Calu3 (cell line): Measurements from ENCODE around the gene OR1E2. TPM values are rescaled to one million over a fixed set of nuclear protein-coding genes. Genes with fewer than 3 reads are reported as not detected.
"Not testable (repeated sequence)": the region's sequence is repeated elsewhere in the genome, so short reads cannot be mapped to it uniquely, and the experiment has no call there.

Experiments
- BruUV-seq: library from RNA; stranded (reverse); fragments of 400-500 nt; replicated peaks from 2 replicates; lab custom pipeline; 2021; lab: Mats Ljungman, UMichigan
- CTCF ChIA-PET: fragments of 300-600 bp; sonication (Branson Sonifier 250); formaldehyde crosslinking; loops from one replicate; lab custom pipeline; 2022; ENCODE audit warnings: antibody characterized with exemption; lab: Charles Lee
- DNase-seq: peaks from one replicate; pipeline ENCODE4 v3.0.0; 2022
- H3K27ac Mint-ChIP-seq: one replicate; pipeline ENCODE4 v1.8.0; 2022; ENCODE audit warnings: mixed read lengths; ENCODE audit not compliant: unreplicated experiment
- H3K27me3 Mint-ChIP-seq: one replicate; pipeline ENCODE4 v1.8.0; 2022; ENCODE audit warnings: mixed read lengths; ENCODE audit not compliant: unreplicated experiment
- H3K36me3 Mint-ChIP-seq: one replicate; pipeline ENCODE4 v1.8.0; 2022; ENCODE audit warnings: mild to moderate bottlenecking, moderate library complexity, mixed read lengths; ENCODE audit not compliant: insufficient read depth, unreplicated experiment
- H3K4me1 Mint-ChIP-seq: one replicate; pipeline ENCODE4 v1.8.0; 2022; ENCODE audit warnings: mild to moderate bottlenecking, low read depth, mixed read lengths; ENCODE audit not compliant: unreplicated experiment
- H3K4me3 Mint-ChIP-seq: one replicate; pipeline ENCODE4 v1.8.0; 2022; ENCODE audit warnings: mild to moderate bottlenecking, low read depth, moderate library complexity, mixed read lengths; ENCODE audit not compliant: unreplicated experiment
- H3K9me3 Mint-ChIP-seq: one replicate; pipeline ENCODE4 v1.8.0; 2022; ENCODE audit warnings: low read depth, mixed read lengths; ENCODE audit not compliant: unreplicated experiment
- intact Hi-C: fragments of 100-400 bp; cut with micrococcal nuclease; formaldehyde crosslinking; loops from one replicate; pipeline ENCODE4 v1.10.0; 2022; ENCODE audit not compliant: unreplicated experiment
- total RNA-seq: library from RNA; stranded (reverse); gene quantifications from 2 replicates; pipeline ENCODE4 v1.2.3, GENCODE V29; 2022
- TF ChIP-seq, protein P1 (sequence below): fragments of 200-600 bp; IDR thresholded peaks from one replicate; pipeline ENCODE4 v1.8.0; 2022; ENCODE audit warnings: antibody characterized with exemption; ENCODE audit not compliant: unreplicated experiment

The OR1E2 gene
- total RNA-seq, 1 experiment from 2014 or later, result not detected

DNA sequence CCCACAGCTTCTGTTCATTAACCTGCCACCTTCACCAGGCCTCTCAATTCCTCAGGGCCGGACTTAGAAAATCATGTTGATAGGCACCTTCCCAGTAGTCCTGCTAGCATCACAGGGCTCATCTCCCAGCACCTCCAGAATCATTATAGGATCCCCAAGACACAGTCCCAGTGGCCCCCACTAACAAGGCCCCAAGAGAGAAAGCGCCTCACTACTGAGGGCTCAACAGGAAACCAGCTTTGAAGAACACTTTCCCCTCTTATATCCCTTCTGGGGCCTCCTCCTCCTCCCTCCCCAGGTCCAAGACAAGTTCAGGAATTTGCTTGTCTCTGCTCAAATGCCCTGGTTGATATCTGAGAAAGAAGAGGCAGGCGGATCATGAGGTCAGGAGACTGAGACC lies 22.6 kb downstream of the OR1E2 start, which contains the start of gene OR3A3:
Gene OR3A3, plus strand, starts transcription at position 301 of the 400 bp plus-strand sequence.
- TF ChIP-seq, protein P1, sequence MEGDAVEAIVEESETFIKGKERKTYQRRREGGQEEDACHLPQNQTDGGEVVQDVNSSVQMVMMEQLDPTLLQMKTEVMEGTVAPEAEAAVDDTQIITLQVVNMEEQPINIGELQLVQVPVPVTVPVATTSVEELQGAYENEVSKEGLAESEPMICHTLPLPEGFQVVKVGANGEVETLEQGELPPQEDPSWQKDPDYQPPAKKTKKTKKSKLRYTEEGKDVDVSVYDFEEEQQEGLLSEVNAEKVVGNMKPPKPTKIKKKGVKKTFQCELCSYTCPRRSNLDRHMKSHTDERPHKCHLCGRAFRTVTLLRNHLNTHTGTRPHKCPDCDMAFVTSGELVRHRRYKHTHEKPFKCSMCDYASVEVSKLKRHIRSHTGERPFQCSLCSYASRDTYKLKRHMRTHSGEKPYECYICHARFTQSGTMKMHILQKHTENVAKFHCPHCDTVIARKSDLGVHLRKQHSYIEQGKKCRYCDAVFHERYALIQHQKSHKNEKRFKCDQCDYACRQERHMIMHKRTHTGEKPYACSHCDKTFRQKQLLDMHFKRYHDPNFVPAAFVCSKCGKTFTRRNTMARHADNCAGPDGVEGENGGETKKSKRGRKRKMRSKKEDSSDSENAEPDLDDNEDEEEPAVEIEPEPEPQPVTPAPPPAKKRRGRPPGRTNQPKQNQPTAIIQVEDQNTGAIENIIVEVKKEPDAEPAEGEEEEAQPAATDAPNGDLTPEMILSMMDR, result no peak
- Mint-ChIP-seq H3K4me1 (no peaks in the 10 kb centered on the region), H3K36me3 (no peaks in the 10 kb centered on the region), H3K4me3 (no peak within 1 kb of the TSS), H3K27me3 (no peaks in the 10 kb centered on the region), H3K9me3 (peaks cover 4% of the 10 kb centered on the region), H3K27ac (no peak within 1 kb of the TSS)
- intact Hi-C loops, result no loop called here
- CTCF ChIA-PET, result interaction anchor here (0.5 kb wide), 1 partner anchor 797 kb away, joined by 4 read pairs; no protein-coding TSS in a partner anchor
- no peak for DNase-seq
- no TSS peak for BruUV-seq

DNA sequence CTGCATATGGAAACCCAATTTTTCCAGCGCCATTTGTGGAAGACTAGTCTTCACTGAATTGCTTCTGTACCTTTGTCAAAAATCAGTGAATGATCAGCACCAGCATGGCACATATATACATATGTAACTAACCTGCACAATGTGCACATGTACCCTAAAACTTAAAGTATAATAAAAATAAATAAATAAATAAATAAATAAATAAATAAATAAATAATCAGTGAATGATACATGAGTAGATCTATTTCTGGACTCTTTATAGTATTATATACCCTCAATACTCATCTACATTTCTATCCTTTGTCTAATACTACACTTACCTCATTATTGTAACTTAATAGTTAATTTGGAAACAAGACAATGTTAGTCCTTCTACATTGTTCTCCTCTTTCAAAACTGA lies 29.8 kb downstream of the OR1E2 start:
- H3K4me3 Mint-ChIP-seq, DNase-seq, BruUV-seq, H3K4me1 Mint-ChIP-seq, H3K27ac Mint-ChIP-seq, H3K36me3 Mint-ChIP-seq, intact Hi-C loops, H3K9me3 Mint-ChIP-seq, CTCF ChIA-PET: not testable (repeated sequence)
- peaks cover 32% of the 10 kb centered on the region for H3K27me3 Mint-ChIP-seq

DNA sequence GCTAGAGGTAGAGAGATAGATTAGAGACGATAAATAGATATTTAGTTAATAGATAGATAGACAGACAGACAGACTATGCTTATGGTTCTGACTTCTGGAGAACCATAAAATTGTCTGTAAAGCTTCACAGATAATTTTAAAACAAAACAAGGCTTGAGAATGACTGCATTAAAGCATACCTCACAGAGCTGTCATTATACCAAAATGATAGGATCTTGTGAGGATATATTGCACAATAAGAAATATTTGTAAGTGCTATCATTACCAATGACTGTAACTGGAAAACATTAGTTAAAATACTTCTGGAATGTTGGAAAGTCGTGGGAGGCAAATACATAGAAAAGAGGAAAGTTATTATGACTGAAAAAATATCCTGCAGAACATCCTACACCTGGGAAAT lies 31.9 kb downstream of the OR1E2 start:
- intact Hi-C loops, result no loop called here
- Mint-ChIP-seq H3K9me3 (peaks cover 3% of the 10 kb centered on the region), H3K27me3 (peaks cover 47% of the 10 kb centered on the region), H3K4me3 (no peak overlapping the region), H3K27ac (no peak overlapping the region), H3K4me1 (no peaks in the 10 kb centered on the region), H3K36me3 (no peaks in the 10 kb centered on the region)
- no peak for DNase-seq
- CTCF ChIA-PET, result no interaction called here
- TF ChIP-seq, protein P1, result no peak
- no TSS peak for BruUV-seq

DNA sequence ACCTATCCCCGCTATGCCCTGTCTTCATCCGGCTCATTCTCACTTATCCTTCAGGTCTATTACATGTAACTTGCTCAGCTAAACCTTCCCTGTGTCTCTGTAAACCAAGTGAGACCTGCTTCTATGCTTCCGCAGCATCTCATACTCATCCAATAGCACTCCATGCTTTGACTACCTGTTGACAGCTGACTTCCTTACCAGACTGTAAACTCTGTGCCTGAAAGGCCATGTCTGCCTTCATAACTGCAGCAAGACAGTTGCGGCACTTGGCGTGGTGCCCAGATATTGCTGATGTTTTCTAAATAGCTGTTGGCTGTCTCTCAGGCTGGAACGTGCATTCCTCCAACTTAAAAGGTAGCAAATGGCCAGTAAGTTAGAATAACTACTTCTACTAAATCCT lies 33.6 kb downstream of the OR1E2 start:
- Mint-ChIP-seq H3K36me3 (no peaks in the 10 kb centered on the region), H3K4me3 (no peak overlapping the region), H3K27me3 (peaks cover 47% of the 10 kb centered on the region), H3K27ac (no peak overlapping the region), H3K4me1 (no peaks in the 10 kb centered on the region), H3K9me3 (peaks cover 3% of the 10 kb centered on the region)
- CTCF ChIA-PET, result no interaction called here
- TF ChIP-seq, protein P1, result no peak
- no TSS peak for BruUV-seq
- intact Hi-C loops, result no loop called here
- DNase-seq, result no peak

DNA sequence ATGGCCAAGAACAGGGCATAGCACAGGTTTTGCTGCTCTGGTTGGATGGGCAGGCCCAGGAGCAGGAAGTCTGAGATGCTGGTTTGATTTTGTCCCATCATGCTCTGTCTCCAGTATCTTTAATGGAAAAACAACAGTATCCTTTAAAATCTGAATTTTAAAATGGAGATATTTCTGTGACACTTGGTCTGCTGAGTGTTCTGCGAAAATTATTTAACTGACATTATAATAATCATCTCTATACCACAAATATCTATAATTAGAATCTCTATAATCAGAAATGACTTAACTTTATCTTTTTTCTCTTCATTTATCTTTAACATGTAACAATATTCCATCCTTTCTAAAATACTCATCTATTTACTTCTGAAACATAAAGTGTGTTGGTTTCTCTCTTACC lies 35.3 kb downstream of the OR1E2 start, which contains the start of gene OR1E1:
Gene OR1E1, minus strand, starts transcription at position 101 of the 400 bp plus-strand sequence. Its CDS starts 0 bp downstream, at position 101.
- TF ChIP-seq, protein P1, result no peak
- peaks cover 47% of the 10 kb centered on the region for H3K27me3 Mint-ChIP-seq
- DNase-seq, result no peak
- peaks cover 3% of the 10 kb centered on the region for H3K9me3 Mint-ChIP-seq
- no peaks in the 10 kb centered on the region for H3K36me3 Mint-ChIP-seq
- no peak within 1 kb of the TSS for H3K4me3 Mint-ChIP-seq
- intact Hi-C loops, result no loop called here
- CTCF ChIA-PET, result no interaction called here
- BruUV-seq, result no TSS peak
- no peak within 1 kb of the TSS for H3K27ac Mint-ChIP-seq
- H3K4me1 Mint-ChIP-seq, result no peaks in the 10 kb centered on the region

DNA sequence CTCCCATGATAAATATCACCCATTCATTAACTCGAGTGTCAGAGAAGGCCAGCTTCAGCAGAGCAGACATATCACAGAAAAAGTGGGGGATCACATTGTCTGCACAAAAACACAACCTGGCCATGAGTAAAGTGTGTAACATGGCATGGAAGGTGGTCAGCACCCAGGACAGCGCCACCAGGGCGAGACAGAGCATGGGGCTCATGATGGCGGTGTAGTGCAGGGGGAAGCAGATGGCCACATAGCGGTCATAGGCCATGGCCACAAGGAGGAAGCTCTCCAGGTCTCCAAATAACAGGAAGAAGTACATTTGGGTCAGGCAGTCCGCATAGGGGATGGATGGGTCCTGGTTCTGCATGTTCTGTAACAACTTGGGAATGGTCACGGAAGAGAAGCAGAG lies 35.8 kb downstream of the OR1E2 start:
- DNase-seq, intact Hi-C loops, H3K9me3 Mint-ChIP-seq, H3K27ac Mint-ChIP-seq, H3K36me3 Mint-ChIP-seq, BruUV-seq, H3K4me1 Mint-ChIP-seq, CTCF ChIA-PET, H3K4me3 Mint-ChIP-seq: not testable (repeated sequence)
- peaks cover 47% of the 10 kb centered on the region for H3K27me3 Mint-ChIP-seq
